ENCODE measurements around the gene STK39. TPM values are rescaled to one million over a fixed set of nuclear protein-coding genes. Genes with fewer than 3 reads are reported as not detected.
"Not testable (repeated sequence)": the region's sequence is repeated elsewhere in the genome, so short reads cannot be mapped to it uniquely, and the experiment has no call there.

The STK39 gene
- total RNA-seq, 2 donors from 2014 or later, result 21.5 to 27.9 TPM

GRCh38 chr2:168050377-168050776 lies 197.0 kb downstream of the STK39 start:
- Mint-ChIP-seq H3K4me3 (no peak overlapping the region), H3K27ac (no peak overlapping the region)

GRCh38 chr2:168049609-168050008 lies 197.8 kb downstream of the STK39 start:
- H3K4me3 Mint-ChIP-seq, result no peak overlapping the region

More at GRCh38 chr2:168050377-168050776, 197.0 kb downstream of the STK39 start:
- no peaks in the 10 kb centered on the region for H3K27me3 Mint-ChIP-seq
- ATAC-seq (replicated peaks), result no peak
- H3K4me1 Mint-ChIP-seq, result no peaks in the 10 kb centered on the region
- no peaks in the 10 kb centered on the region for H3K9me3 Mint-ChIP-seq
- peaks cover 49% of the 10 kb centered on the region for H3K36me3 Mint-ChIP-seq (ENCODE audit: low read depth)

GRCh38 chr2:168047091-168047690 lies 200.2 kb downstream of the STK39 start:
- no peak overlapping the region for H3K4me3 Mint-ChIP-seq
- peaks cover 32% of the 10 kb centered on the region for H3K36me3 Mint-ChIP-seq (ENCODE audit: low read depth)
- peaks cover 7% of the 10 kb centered on the region for H3K4me1 Mint-ChIP-seq
- no peak overlapping the region for H3K27ac Mint-ChIP-seq
- no peaks in the 10 kb centered on the region for H3K9me3 Mint-ChIP-seq
- no peak for ATAC-seq (replicated peaks)
- no peaks in the 10 kb centered on the region for H3K27me3 Mint-ChIP-seq

More at GRCh38 chr2:168049609-168050008, 197.8 kb downstream of the STK39 start:
- Mint-ChIP-seq H3K27ac (no peak overlapping the region), H3K9me3 (no peaks in the 10 kb centered on the region), H3K4me1 (peaks cover under 1% of the 10 kb centered on the region), H3K36me3 (ENCODE audit: low read depth) (peaks cover 49% of the 10 kb centered on the region), H3K27me3 (no peaks in the 10 kb centered on the region)
- no peak for ATAC-seq (replicated peaks)

GRCh38 chr2:168044579-168044978 lies 202.8 kb downstream of the STK39 start:
- peaks cover 10% of the 10 kb centered on the region for H3K4me1 Mint-ChIP-seq
- no peak overlapping the region for H3K4me3 Mint-ChIP-seq
- H3K27me3 Mint-ChIP-seq, result no peaks in the 10 kb centered on the region
- H3K9me3 Mint-ChIP-seq, result no peaks in the 10 kb centered on the region
- H3K27ac Mint-ChIP-seq, result no peak overlapping the region
- no peak for ATAC-seq (replicated peaks)
- H3K36me3 Mint-ChIP-seq (ENCODE audit: low read depth), result peaks cover 8% of the 10 kb centered on the region

- Mint-ChIP-seq H3K27ac (no peak overlapping the region), H3K36me3 (ENCODE audit: low read depth) (peaks cover 7% of the 10 kb centered on the region), H3K4me3 (no peak overlapping the region), H3K4me1 (peaks cover 10% of the 10 kb centered on the region), H3K27me3 (no peaks in the 10 kb centered on the region), H3K9me3 (no peaks in the 10 kb centered on the region)
- ATAC-seq (replicated peaks), result no peak
Measured at GRCh38 chr2:168044176-168044575, 203.2 kb downstream of the STK39 start.

- not testable (repeated sequence) for H3K27me3 Mint-ChIP-seq, H3K4me3 Mint-ChIP-seq, H3K9me3 Mint-ChIP-seq
- Mint-ChIP-seq H3K27ac (peak overlapping the region; percentile 56), H3K36me3 (ENCODE audit: low read depth) (peaks cover 19% of the 10 kb centered on the region), H3K4me1 (peaks cover 10% of the 10 kb centered on the region)
- ATAC-seq (replicated peaks), result peak; percentile 32
Measured at GRCh38 chr2:168042127-168042824, 205.1 kb downstream of the STK39 start.

GRCh38 chr2:168039881-168040280 lies 207.5 kb downstream of the STK39 start:
- H3K9me3 Mint-ChIP-seq, result no peaks in the 10 kb centered on the region
- no peak overlapping the region for H3K27ac Mint-ChIP-seq
- no peaks in the 10 kb centered on the region for H3K27me3 Mint-ChIP-seq
- peaks cover 33% of the 10 kb centered on the region for H3K36me3 Mint-ChIP-seq (ENCODE audit: low read depth)
- peak; percentile 49 for ATAC-seq (replicated peaks)
- H3K4me1 Mint-ChIP-seq, result peaks cover 16% of the 10 kb centered on the region
- no peak overlapping the region for H3K4me3 Mint-ChIP-seq

- Mint-ChIP-seq H3K36me3 (ENCODE audit: low read depth) (peaks cover 37% of the 10 kb centered on the region), H3K27ac (no peak overlapping the region), H3K4me1 (peaks cover 11% of the 10 kb centered on the region), H3K27me3 (no peaks in the 10 kb centered on the region), H3K4me3 (no peak overlapping the region), H3K9me3 (no peaks in the 10 kb centered on the region)
- peak; percentile 10 for ATAC-seq (replicated peaks)
Measured at GRCh38 chr2:168037778-168038177, 209.6 kb downstream of the STK39 start.

- Mint-ChIP-seq H3K4me3 (peak overlapping the region; percentile 23), H3K4me1 (peaks cover 14% of the 10 kb centered on the region), H3K27ac (peak overlapping the region; percentile 23), H3K36me3 (ENCODE audit: low read depth) (peaks cover 42% of the 10 kb centered on the region), H3K9me3 (no peaks in the 10 kb centered on the region), H3K27me3 (no peaks in the 10 kb centered on the region)
- ATAC-seq (replicated peaks), result peak; percentile 86
Measured at GRCh38 chr2:168035458-168035857, 211.9 kb downstream of the STK39 start.

GRCh38 chr2:168034616-168035015 lies 212.8 kb downstream of the STK39 start:
- peaks cover 14% of the 10 kb centered on the region for H3K4me1 Mint-ChIP-seq
- H3K4me3 Mint-ChIP-seq, result no peak overlapping the region
- no peaks in the 10 kb centered on the region for H3K9me3 Mint-ChIP-seq
- H3K36me3 Mint-ChIP-seq (ENCODE audit: low read depth), result peaks cover 42% of the 10 kb centered on the region
- H3K27ac Mint-ChIP-seq, result no peak overlapping the region
- no peaks in the 10 kb centered on the region for H3K27me3 Mint-ChIP-seq
- no peak for ATAC-seq (replicated peaks)

GRCh38 chr2:168033966-168034365 lies 213.4 kb downstream of the STK39 start:
- H3K27me3 Mint-ChIP-seq, result no peaks in the 10 kb centered on the region
- H3K27ac Mint-ChIP-seq, result peak overlapping the region; percentile 9
- ATAC-seq (replicated peaks), result no peak
- H3K4me1 Mint-ChIP-seq, result peaks cover 14% of the 10 kb centered on the region
- no peak overlapping the region for H3K4me3 Mint-ChIP-seq
- H3K9me3 Mint-ChIP-seq, result no peaks in the 10 kb centered on the region
- peaks cover 41% of the 10 kb centered on the region for H3K36me3 Mint-ChIP-seq (ENCODE audit: low read depth)

- ATAC-seq (replicated peaks), result no peak
Measured at GRCh38 chr2:168032091-168032490, 215.3 kb downstream of the STK39 start.

GRCh38 chr2:168030862-168031624 lies 216.4 kb downstream of the STK39 start:
- H3K27me3 Mint-ChIP-seq, result no peaks in the 10 kb centered on the region
- peak overlapping the region; percentile 27 for H3K4me3 Mint-ChIP-seq
- H3K27ac Mint-ChIP-seq, result peak overlapping the region; percentile 86
- H3K4me1 Mint-ChIP-seq, result peaks cover 14% of the 10 kb centered on the region
- peak; percentile 88 for ATAC-seq (replicated peaks)
- no peaks in the 10 kb centered on the region for H3K9me3 Mint-ChIP-seq
- H3K36me3 Mint-ChIP-seq (ENCODE audit: low read depth), result peaks cover 40% of the 10 kb centered on the region

More at GRCh38 chr2:168032091-168032490, 215.3 kb downstream of the STK39 start:
- H3K27ac Mint-ChIP-seq, result peak overlapping the region; percentile 86
- peaks cover 14% of the 10 kb centered on the region for H3K4me1 Mint-ChIP-seq
- peaks cover 36% of the 10 kb centered on the region for H3K36me3 Mint-ChIP-seq (ENCODE audit: low read depth)
- H3K4me3 Mint-ChIP-seq, result no peak overlapping the region
- no peaks in the 10 kb centered on the region for H3K9me3 Mint-ChIP-seq
- no peaks in the 10 kb centered on the region for H3K27me3 Mint-ChIP-seq

GRCh38 chr2:168029071-168029470 lies 218.3 kb downstream of the STK39 start:
- no peak overlapping the region for H3K4me3 Mint-ChIP-seq
- H3K27ac Mint-ChIP-seq, result no peak overlapping the region
- ATAC-seq (replicated peaks), result no peak
- H3K27me3 Mint-ChIP-seq, result no peaks in the 10 kb centered on the region
- H3K36me3 Mint-ChIP-seq (ENCODE audit: low read depth), result peaks cover 39% of the 10 kb centered on the region
- peaks cover 14% of the 10 kb centered on the region for H3K4me1 Mint-ChIP-seq
- H3K9me3 Mint-ChIP-seq, result no peaks in the 10 kb centered on the region

Data from activated T-helper 17 cell treated with anti-CD3 and anti-CD28 coated beads, Interleukin-2, amount 50 U/mL, for 72 hours (primary cell).